KG1 (cell line): ENCODE data around the gene ZNF267.
"Not testable (repeated sequence)": the region's sequence is repeated elsewhere in the genome, so short reads cannot be mapped to it uniquely, and the experiment has no call there.

Experiments
- DNase-seq: peaks from one replicate; lab custom pipeline; 2025; lab: John Stamatoyannopoulos, UW

The ZNF267 gene

GRCh38 chr16:31873556-31874365 is at the start of gene ZNF267:
Gene ZNF267 (plus strand): TSS chr16:31873807. CDS start chr16:31873967, 160 bp downstream.
- peak; percentile 75 for DNase-seq

GRCh38 chr16:31833047-31833446 is 40.6 kb upstream of the ZNF267 start:
- no peak for DNase-seq

GRCh38 chr16:31836396-31836795 is 37.2 kb upstream of the ZNF267 start:
- not testable (repeated sequence) for DNase-seq

GRCh38 chr16:31842864-31843263 is 30.7 kb upstream of the ZNF267 start:
- DNase-seq = no peak

GRCh38 chr16:31848572-31848971 is 25.0 kb upstream of the ZNF267 start:
- DNase-seq = not testable (repeated sequence)

GRCh38 chr16:31853291-31853690 is 20.3 kb upstream of the ZNF267 start:
- DNase-seq = no peak

- no peak for DNase-seq
These were observed 13.1 kb upstream of the ZNF267 start for GRCh38 chr16:31860508-31860907.

GRCh38 chr16:31861455-31861854 is 12.2 kb upstream of the ZNF267 start:
- no peak for DNase-seq

- no peak for DNase-seq
These were observed 10.8 kb upstream of the ZNF267 start for GRCh38 chr16:31862761-31863160.

GRCh38 chr16:31868164-31868563 is 5.4 kb upstream of the ZNF267 start:
- no peak for DNase-seq

GRCh38 chr16:31868691-31869167 is 4.9 kb upstream of the ZNF267 start:
- DNase-seq = peak; percentile 77

- DNase-seq = peak; percentile 56
These were observed 4.0 kb upstream of the ZNF267 start for GRCh38 chr16:31869511-31870201.

- no peak for DNase-seq
These were observed 2.8 kb upstream of the ZNF267 start for GRCh38 chr16:31870809-31871208.

- no peak for DNase-seq
These were observed 2.1 kb upstream of the ZNF267 start for GRCh38 chr16:31871510-31871909.

- no peak for DNase-seq
These were observed 1.4 kb upstream of the ZNF267 start for GRCh38 chr16:31872201-31872600.

GRCh38 chr16:31874366-31875111 is 932 bp downstream of the ZNF267 start:
- no peak for DNase-seq

GRCh38 chr16:31875112-31875803 is 1.7 kb downstream of the ZNF267 start:
- no peak for DNase-seq

GRCh38 chr16:31875928-31876547 is 2.4 kb downstream of the ZNF267 start:
- DNase-seq = no peak

- DNase-seq = no peak
These were observed 3.6 kb downstream of the ZNF267 start for GRCh38 chr16:31876951-31877828.

- no peak for DNase-seq
These were observed 4.5 kb downstream of the ZNF267 start for GRCh38 chr16:31877876-31878642.
